ENCODE results near the gene PIK3C2A. TPM values are rescaled to one million over a fixed set of nuclear protein-coding genes. Genes with fewer than 3 reads are reported as not detected.

Gene PIK3C2A
- total and polyA plus RNA-seq, 10 of the 15 experiments (the other 5 are each of a cell fraction or from before 2014, with no cell fraction given) = 1.6 to 20.6 (median 9.1) TPM

- H3K9me3 ChIP-seq (replicated peaks; ENCODE audit: control insufficient read depth, insufficient read depth, low read length) = no peaks in the 10 kb centered on the region
- intact Hi-C loops (cut with micrococcal nuclease; ENCODE audit: unreplicated experiment) = no loop called here
- no peaks in the 10 kb centered on the region for H3K36me3 ChIP-seq (ENCODE audit: control insufficient read depth in 2 of 2, insufficient read depth in 2 of 2, low read length in 1 of 2)
- CTCF ChIA-PET = interaction anchor here (1.0 kb wide), 1 partner anchor 570 kb away, joined by 3 read pairs; no protein-coding TSS in a partner anchor
- FAIRE-seq (no peak), DNase-seq (ENCODE audit: low read depth, low spot score) (no peak), ATAC-seq (peak; percentile 72)
- 100% methylated on average over 1 of the region's 1 CpG for WGBS (ENCODE audit: insufficient coverage, insufficient replicate concordance, low lambda C conversion rate, missing lambda C conversion rate)
- H3K27me3 ChIP-seq (replicated peaks in 1 of 2; ENCODE audit: control insufficient read depth in 2 of 2, insufficient read depth in 2 of 2, low read length in 1 of 2) = no peaks in the 10 kb centered on the region
- H3K4me3 ChIP-seq = no peak overlapping the region; the same call in 1 of the 2 replicates
- no peak overlapping the region for H3K9ac ChIP-seq (ENCODE audit: control insufficient read depth, insufficient read depth, low read length)
- in situ Hi-C loops (cut with MboI) = no loop called here
- no peaks in the 10 kb centered on the region for H4K20me1 ChIP-seq (ENCODE audit: control insufficient read depth, insufficient read depth)
- peaks cover 2% of the 10 kb centered on the region for H3K79me2 ChIP-seq (ENCODE audit: control insufficient read depth, insufficient read depth, low read length)
- H3K27ac ChIP-seq (ENCODE audit: control insufficient read depth, insufficient read depth) = 0 out of 2 replicates have a peak overlapping the region, but pooled peaks have one; percentile 2
- RAD21 ChIA-PET (ENCODE audit: unreplicated experiment) = interaction anchor here (1.5 kb wide), 1 partner anchor 41 kb away, joined by 3 read pairs; no protein-coding TSS in a partner anchor
- no TSS peak for BruUV-seq (replicated peaks)
- TF ChIP-seq RUNX3 (IDR thresholded peaks at IDR 0.05; ENCODE audit: low read length) = peak; percentile 60
- no peak for TF ChIP-seq SMARCA5 (IDR thresholded peaks at IDR 0.05)
- 0 out of 2 replicates have a peak, but pooled peaks have one; percentile 25 for TF ChIP-seq MTA2 (IDR thresholded peaks at IDR 0.05; ENCODE audit: low read depth)
- no peak for TF ChIP-seq MYC (IDR thresholded peaks at IDR 0.05; ENCODE audit: insufficient read depth, insufficient read length, insufficient replicate concordance, low read length, severe bottlenecking)
- SMC1A ChIA-PET (ENCODE audit: uncharacterized antibody, unreplicated experiment) = interaction anchor here (0.6 to 2.5 kb wide), 6 partner anchors 9 to 83 kb away, joined by 3 to 6 read pairs (median 3); partner anchors contain the start of gene RPS13
- POLR2A ChIA-PET = interaction anchor here (0.6 kb wide), 1 partner anchor 21 kb away, joined by 3 read pairs; no protein-coding TSS in a partner anchor
- H3K4me1 ChIP-seq (ENCODE audit: control insufficient read depth, insufficient read depth, low read length) = peaks cover 21% of the 10 kb centered on the region
- H2AFZ ChIP-seq (ENCODE audit: control insufficient read depth, low read depth, low read length) = no peak overlapping the region
- 0 out of 2 replicates have a peak overlapping the region, but pooled peaks have one; percentile 26 for H3K4me2 ChIP-seq (ENCODE audit: control insufficient read depth, insufficient read depth)
These were observed 46.3 kb downstream of the PIK3C2A start for GRCh38 chr11:17161515-17161914.

- H3K79me2 ChIP-seq (ENCODE audit: control insufficient read depth, insufficient read depth, low read length) = peaks cover 2% of the 10 kb centered on the region
- FAIRE-seq (no peak), ATAC-seq (no peak)
- TF ChIP-seq MEF2B (IDR thresholded peaks at IDR 0.05; ENCODE audit: partially characterized antibody, poor library complexity, severe bottlenecking) (no peak), ZSCAN29 (IDR thresholded peaks at IDR 0.05) (no peak), ZNF274 (IDR thresholded peaks at IDR 0.05; ENCODE audit: insufficient read depth, insufficient read length) (no peak), ZNF384 (IDR thresholded peaks at IDR 0.05; ENCODE audit: borderline replicate concordance, low read depth, low read length) (no peak), TCF3 (IDR thresholded peaks at IDR 0.05; ENCODE audit: borderline replicate concordance, insufficient read depth, low read depth, low read length) (no peak), ZBTB40 (IDR thresholded peaks at IDR 0.05; ENCODE audit: borderline replicate concordance) (no peak), CHD1 (IDR thresholded peaks at IDR 0.05; ENCODE audit: low read depth, low read length) (no peak), SUZ12 (IDR thresholded peaks at IDR 0.05; ENCODE audit: unreplicated experiment) (no peak), EZH2 (IDR thresholded peaks at IDR 0.05; ENCODE audit: borderline replicate concordance, control insufficient read depth, low read depth, low read length) (no peak)
These were observed 48.3 kb downstream of the PIK3C2A start for GRCh38 chr11:17159441-17159840.

More at GRCh38 chr11:17159441-17159840, 48.3 kb downstream of the PIK3C2A start:
- H3K36me3 ChIP-seq (ENCODE audit: control insufficient read depth in 2 of 2, insufficient read depth in 2 of 2, low read length in 1 of 2) = no peaks in the 10 kb centered on the region
- H3K27me3 ChIP-seq (replicated peaks in 1 of 2; ENCODE audit: control insufficient read depth in 2 of 2, insufficient read depth in 2 of 2, low read length in 1 of 2) = no peaks in the 10 kb centered on the region
- H3K4me2 ChIP-seq (ENCODE audit: control insufficient read depth, insufficient read depth) = no peak overlapping the region
- no peak for DNase-seq (ENCODE audit: low read depth, low spot score)
- CTCF ChIA-PET = interaction anchor here (1.1 to 1.4 kb wide), 2 partner anchors 8 to 11 kb away, joined by 3 read pairs; no protein-coding TSS in a partner anchor
- no peak overlapping the region for H3K27ac ChIP-seq (ENCODE audit: control insufficient read depth, insufficient read depth)
- H3K4me3 ChIP-seq = no peak overlapping the region
- H3K9ac ChIP-seq (ENCODE audit: control insufficient read depth, insufficient read depth, low read length) = no peak overlapping the region
- POLR2A ChIA-PET = interaction anchor here (0.6 to 1.3 kb wide), 3 partner anchors 9 to 86 kb away, joined by 5 to 6 read pairs (median 5); partner anchors contain the start of gene PIK3C2A
- WGBS (ENCODE audit: insufficient coverage, insufficient replicate concordance, low lambda C conversion rate, missing lambda C conversion rate) = 72% methylated on average over 3 of the region's 3 CpGs
- H3K4me1 ChIP-seq (ENCODE audit: control insufficient read depth, insufficient read depth, low read length) = peaks cover 19% of the 10 kb centered on the region
- no peak overlapping the region for H2AFZ ChIP-seq (ENCODE audit: control insufficient read depth, low read depth, low read length)
- BruUV-seq (replicated peaks) = no TSS peak
- RAD21 ChIA-PET (ENCODE audit: unreplicated experiment) = interaction anchor here (1.1 to 1.2 kb wide), 2 partner anchors 9 to 213 kb away, joined by 3 read pairs; no protein-coding TSS in a partner anchor
- intact Hi-C loops (cut with micrococcal nuclease; ENCODE audit: unreplicated experiment) = no loop called here
- in situ Hi-C loops (cut with MboI) = no loop called here
- SMC1A ChIA-PET (ENCODE audit: uncharacterized antibody, unreplicated experiment) = interaction anchor here (0.9 to 1.5 kb wide), 6 partner anchors 9 to 218 kb away, joined by 3 to 4 read pairs (median 3); no protein-coding TSS in a partner anchor
- no peaks in the 10 kb centered on the region for H3K9me3 ChIP-seq (replicated peaks; ENCODE audit: control insufficient read depth, insufficient read depth, low read length)
- H4K20me1 ChIP-seq (ENCODE audit: control insufficient read depth, insufficient read depth) = no peaks in the 10 kb centered on the region

Measured in GM12878 (cell line).